HG02973 (cell line): ENCODE results near the gene ZDHHC11.
"Not testable (repeated sequence)": the region's sequence is repeated elsewhere in the genome, so short reads cannot be mapped to it uniquely, and the experiment has no call there.

ENCODE experiments used
- ATAC-seq: cut with Tn5 transposase; IDR thresholded peaks from one replicate; pipeline ENCODE4 v1.9.1; 2021; ENCODE audit warnings: moderate library complexity; ENCODE audit not compliant: unreplicated experiment

The ZDHHC11 gene

GRCh38 chr5:778967-779366, 71.8 kb downstream of the ZDHHC11 start:
- ATAC-seq: not testable (repeated sequence)

GRCh38 chr5:778421-778820, 72.4 kb downstream of the ZDHHC11 start:
- not testable (repeated sequence) for ATAC-seq

- ATAC-seq: no peak
Observed at GRCh38 chr5:777756-778161, 73.0 kb downstream of the ZDHHC11 start.

GRCh38 chr5:776862-777711, 73.7 kb downstream of the ZDHHC11 start:
- ATAC-seq: no peak

- no peak for ATAC-seq
Observed at GRCh38 chr5:775961-776861, 74.6 kb downstream of the ZDHHC11 start.

- ATAC-seq: not testable (repeated sequence)
Observed at GRCh38 chr5:775595-775960, 75.2 kb downstream of the ZDHHC11 start.

GRCh38 chr5:774854-775505, 75.8 kb downstream of the ZDHHC11 start:
- not testable (repeated sequence) for ATAC-seq

GRCh38 chr5:774304-774703, 76.5 kb downstream of the ZDHHC11 start:
- not testable (repeated sequence) for ATAC-seq

GRCh38 chr5:773517-774264, 77.1 kb downstream of the ZDHHC11 start:
- ATAC-seq: no peak

GRCh38 chr5:772931-773330, 77.9 kb downstream of the ZDHHC11 start:
- ATAC-seq: not testable (repeated sequence)

GRCh38 chr5:772547-772890, 78.3 kb downstream of the ZDHHC11 start:
- not testable (repeated sequence) for ATAC-seq

- not testable (repeated sequence) for ATAC-seq
Observed at GRCh38 chr5:771841-772546, 78.8 kb downstream of the ZDHHC11 start.

- ATAC-seq: not testable (repeated sequence)
Observed at GRCh38 chr5:771087-771781, 79.6 kb downstream of the ZDHHC11 start.

- ATAC-seq: not testable (repeated sequence)
Observed at GRCh38 chr5:770585-770984, 80.2 kb downstream of the ZDHHC11 start.

GRCh38 chr5:769485-770145, 81.2 kb downstream of the ZDHHC11 start:
- not testable (repeated sequence) for ATAC-seq

GRCh38 chr5:766666-767431, 83.9 kb downstream of the ZDHHC11 start:
- ATAC-seq: no peak

GRCh38 chr5:765948-766631, 84.7 kb downstream of the ZDHHC11 start:
- ATAC-seq: no peak
